HepG2 (cell line): Measurements from ENCODE around the gene DLL4. TPM values are rescaled to one million over a fixed set of nuclear protein-coding genes. Genes with fewer than 3 reads are reported as not detected.

ENCODE experiments used
- EED ChIP-seq: sonication (generic); formaldehyde crosslinking; IDR thresholded peaks from 2 replicates; pipeline ENCODE4 v1.5.0; 2020; ENCODE audit warnings: mild to moderate bottlenecking, missing genetic modification reagents
- FOXP4 ChIP-seq: sonication (generic); formaldehyde crosslinking; IDR thresholded peaks from 2 replicates; pipeline ENCODE4 v1.4.0; 2020; ENCODE audit warnings: missing genetic modification reagents
- HMGXB4 ChIP-seq, 2 experiments: sonication (generic) in 1 of 2; formaldehyde crosslinking in 1 of 2; IDR thresholded peaks; 2 replicates each; pipeline versions ENCODE4 v1.4.0 to v1.6.1; 2018 to 2020; ENCODE audit warnings: missing genetic modification reagents in 2 of 2, borderline replicate concordance in 1 of 2, low read depth in 1 of 2, mild to moderate bottlenecking in 1 of 2, missing biosample characterization in 1 of 2
- HNF1A ChIP-seq, 2 experiments: sonication (generic) in 1 of 2; formaldehyde crosslinking in 1 of 2; IDR thresholded peaks; 2 replicates each; pipeline versions ENCODE4 v1.4.0 to v1.6.1; 2016 to 2020; ENCODE audit warnings: borderline replicate concordance in 1 of 2, low read depth in 1 of 2, mild to moderate bottlenecking in 1 of 2, missing genetic modification reagents in 1 of 2
- HNF4G ChIP-seq, 2 experiments: sonication (generic) in 1 of 2; formaldehyde crosslinking in 1 of 2; IDR thresholded peaks; 2 replicates each; pipeline versions ENCODE4 v1.4.0 to v1.6.1; 2011 to 2020; ENCODE audit warnings: borderline replicate concordance in 2 of 2, low read depth in 2 of 2, mild to moderate bottlenecking in 2 of 2, low read length in 1 of 2, missing genetic modification reagents in 1 of 2, moderate library complexity in 1 of 2
- HOXA9 ChIP-seq: sonication (generic); formaldehyde crosslinking; IDR thresholded peaks from 2 replicates; pipeline ENCODE4 v1.8.1; 2022; ENCODE audit warnings: missing genetic modification reagents, mild to moderate bottlenecking, moderate library complexity, borderline replicate concordance
- JDP2 ChIP-seq: sonication (generic); formaldehyde crosslinking; IDR thresholded peaks from 2 replicates; pipeline ENCODE4 v1.8.1; 2022; ENCODE audit warnings: missing genetic modification reagents, borderline replicate concordance
- KDM1A ChIP-seq: IDR thresholded peaks from 2 replicates; pipeline ENCODE4 v1.6.1; 2016; ENCODE audit warnings: missing compliant biosample characterization
- MNT ChIP-seq: fragments of 450-650 bp; IDR thresholded peaks from 2 replicates; pipeline ENCODE4 v1.6.1; 2016
- POLR2AphosphoS5 ChIP-seq: IDR thresholded peaks from 2 replicates; pipeline ENCODE4 v1.6.1; 2012; ENCODE audit warnings: low read depth, low read length
- RBM39 ChIP-seq: fragments of 200-400 bp; formaldehyde crosslinking; IDR thresholded peaks from one replicate; pipeline ENCODE4 v1.6.1; 2018; ENCODE audit warnings: antibody characterized with exemption, mild to moderate bottlenecking, low read depth, low read length; ENCODE audit not compliant: poor library complexity, severe bottlenecking
- RORA ChIP-seq: sonication (generic); formaldehyde crosslinking; IDR thresholded peaks from 2 replicates; pipeline ENCODE4 v1.5.0; 2020; ENCODE audit warnings: mild to moderate bottlenecking, missing genetic modification reagents, moderate library complexity
- SCMH1 ChIP-seq: sonication (generic); formaldehyde crosslinking; IDR thresholded peaks from 2 replicates; pipeline ENCODE4 v1.9.0; 2021; ENCODE audit warnings: missing genetic modification reagents, mild to moderate bottlenecking, borderline replicate concordance
- SPEN ChIP-seq: sonication (generic); formaldehyde crosslinking; IDR thresholded peaks from 2 replicates; pipeline ENCODE4 v1.5.1; 2020; ENCODE audit warnings: low read depth, mild to moderate bottlenecking, missing genetic modification reagents
- ZNF121 ChIP-seq: sonication (generic); formaldehyde crosslinking; IDR thresholded peaks from 2 replicates; pipeline ENCODE4 v1.5.0; 2020; ENCODE audit warnings: mild to moderate bottlenecking, missing genetic modification reagents
- ZNF205 ChIP-seq: IDR thresholded peaks from 2 replicates; pipeline ENCODE4 v1.6.1; 2018; ENCODE audit warnings: missing biosample characterization, missing genetic modification reagents
- ZNF354B ChIP-seq: sonication (generic); formaldehyde crosslinking; IDR thresholded peaks from 2 replicates; pipeline ENCODE4 v1.8.0; 2022; ENCODE audit warnings: mild to moderate bottlenecking, missing genetic modification reagents
- ZNF382 ChIP-seq: sonication (generic); formaldehyde crosslinking; IDR thresholded peaks from 2 replicates; pipeline ENCODE4 v1.5.0; 2020; ENCODE audit warnings: missing genetic modification reagents, mild to moderate bottlenecking, borderline replicate concordance
- ZNF543 ChIP-seq: sonication (generic); formaldehyde crosslinking; IDR thresholded peaks from 2 replicates; pipeline ENCODE4 v1.4.0; 2020; ENCODE audit warnings: mild to moderate bottlenecking, missing genetic modification reagents
- ZNF605 ChIP-seq: sonication (generic); formaldehyde crosslinking; IDR thresholded peaks from 2 replicates; pipeline ENCODE4 v1.8.0; 2022; ENCODE audit warnings: mild to moderate bottlenecking, missing genetic modification reagents
- polyA plus RNA-seq, 8 experiments: library from polyadenylated mRNA; depleted of rRNA in 3 of 8; stranded (reverse) in 7 of 8; unstranded in 1 of 8; fragments of >200 nt; fragmentation: Illumina TruSeq in 4 of 8; extraction: Trizol in 4 of 8; gene quantifications; 2 replicates each; pipeline versions ENCODE4 v1.2.1 to v1.2.3, GENCODE V29; 2011 to 2016; ENCODE audit warnings: low read depth in 4 of 8, missing spikeins in 1 of 8, mixed read lengths in 1 of 8; ENCODE audit not compliant: insufficient read depth in 1 of 8
- total RNA-seq, 5 experiments: library from RNA; depleted of rRNA; stranded (reverse); fragments of >200 nt; fragmentation: Illumina TruSeq; extraction: Trizol; gene quantifications; 2 replicates each; pipeline ENCODE4 v1.2.3, GENCODE V29; 2016; ENCODE audit warnings: low read depth in 1 of 5

DLL4 gene
- total and polyA plus RNA-seq, 2 of the 13 experiments (the other 11 are each of a cell fraction or from before 2014, with no cell fraction given), result 0.20 to 0.25 TPM

GRCh38 chr15:40933517-40933902 lies 4.4 kb downstream of the DLL4 start (continued):
- TF ChIP-seq HNF1A (IDR thresholded peaks at IDR 0.05; ENCODE audit: low read depth), result no peak
- no peak for TF ChIP-seq HNF1A (CRISPR knock-in tag; IDR thresholded peaks at IDR 0.05; ENCODE audit: borderline replicate concordance)
- no peak for TF ChIP-seq RBM39
- no peak for TF ChIP-seq SCMH1 (CRISPR knock-in tag)
- no peak for TF ChIP-seq RORA (CRISPR knock-in tag)
- no peak for TF ChIP-seq ZNF605 (CRISPR knock-in tag)
- no peak for TF ChIP-seq ZNF121 (CRISPR knock-in tag)
- TF ChIP-seq JDP2 (CRISPR knock-in tag), result no peak
- no peak for TF ChIP-seq ZNF543
- no peak for TF ChIP-seq EED (CRISPR knock-in tag)
- TF ChIP-seq HMGXB4 (CRISPR knock-in tag; IDR thresholded peaks at IDR 0.05; ENCODE audit: borderline replicate concordance in 1 of 2, low read depth in 1 of 2), result 0 out of 4 replicates have a peak, but pooled peaks of 1 of the 2 experiments have one; percentile 4
- no peak for TF ChIP-seq POLR2AphosphoS5
- TF ChIP-seq HOXA9 (CRISPR knock-in tag), result no peak
- TF ChIP-seq ZNF205, result no peak
- no peak for TF ChIP-seq SPEN (CRISPR knock-in tag)
- no peak for TF ChIP-seq ZNF382
- no peak for TF ChIP-seq HNF4G (IDR thresholded peaks at IDR 0.05; ENCODE audit: borderline replicate concordance, low read depth, low read length)
- no peak for TF ChIP-seq HNF4G (CRISPR knock-in tag; IDR thresholded peaks at IDR 0.05; ENCODE audit: borderline replicate concordance, low read depth)
- no peak for TF ChIP-seq ZNF354B (CRISPR knock-in tag)
- no peak for TF ChIP-seq MNT
- no peak for TF ChIP-seq KDM1A
- TF ChIP-seq FOXP4 (CRISPR knock-in tag), result peak; percentile 7; the same call in 1 of the 2 replicates
